Putamen (tissue), 1 donor: ENCODE results near the gene SYT1.

ENCODE experiments used
- DNase-seq: peaks from one replicate; pipeline ENCODE4 v3.0.0-alpha.2; 2016; ENCODE audit warnings: low spot score

The SYT1 gene

DNA sequence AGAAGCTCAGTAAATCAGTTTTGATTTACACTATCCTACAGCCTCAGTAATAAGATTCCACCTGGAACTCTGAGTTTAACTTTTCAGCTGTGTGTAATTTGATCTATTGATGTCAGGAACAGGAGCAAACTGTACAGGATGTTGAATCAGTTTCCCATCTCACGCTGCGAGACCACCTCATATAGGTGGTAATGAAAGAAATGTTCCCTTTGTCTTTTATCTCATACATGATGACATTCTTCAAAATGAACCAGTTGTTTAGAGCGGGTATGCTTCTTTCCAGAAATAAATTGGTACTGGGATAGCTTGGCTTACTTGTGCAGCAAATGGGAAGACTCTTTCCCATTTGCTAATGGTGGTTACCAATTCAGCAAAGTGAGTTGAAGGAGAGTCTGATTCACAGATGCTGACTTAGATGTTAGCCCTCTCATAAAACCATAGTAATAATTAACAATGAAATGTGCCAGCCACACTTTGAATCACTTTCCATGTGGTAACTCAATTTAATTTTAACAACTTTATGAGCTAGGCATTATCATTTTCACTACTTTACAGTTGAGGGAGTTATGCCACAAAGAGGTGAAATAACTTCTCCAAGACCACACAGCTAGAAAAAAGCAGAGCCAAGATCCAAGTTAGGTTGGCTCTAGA lies 574.7 kb downstream of the SYT1 start:
- DNase-seq = no peak

DNA sequence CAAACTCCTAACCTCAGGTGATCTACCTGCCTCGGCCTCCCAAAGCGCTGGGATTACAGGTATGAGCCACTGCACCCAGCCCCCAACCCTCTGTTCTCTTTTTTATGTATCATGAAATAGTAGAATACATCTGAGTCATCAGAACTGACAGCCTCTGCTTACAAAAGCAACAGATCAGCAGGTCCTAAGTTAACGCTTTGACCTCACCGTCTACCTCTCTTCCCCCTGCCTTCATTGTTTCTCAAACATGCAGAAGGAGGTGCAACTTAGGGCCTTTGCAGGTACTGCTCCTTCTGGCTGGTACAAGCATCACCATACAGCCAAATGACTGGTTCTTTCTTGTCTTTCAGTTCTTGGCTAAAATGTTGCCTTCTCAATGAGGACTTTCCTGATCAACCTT lies 577.0 kb downstream of the SYT1 start:
- no peak for DNase-seq

DNA sequence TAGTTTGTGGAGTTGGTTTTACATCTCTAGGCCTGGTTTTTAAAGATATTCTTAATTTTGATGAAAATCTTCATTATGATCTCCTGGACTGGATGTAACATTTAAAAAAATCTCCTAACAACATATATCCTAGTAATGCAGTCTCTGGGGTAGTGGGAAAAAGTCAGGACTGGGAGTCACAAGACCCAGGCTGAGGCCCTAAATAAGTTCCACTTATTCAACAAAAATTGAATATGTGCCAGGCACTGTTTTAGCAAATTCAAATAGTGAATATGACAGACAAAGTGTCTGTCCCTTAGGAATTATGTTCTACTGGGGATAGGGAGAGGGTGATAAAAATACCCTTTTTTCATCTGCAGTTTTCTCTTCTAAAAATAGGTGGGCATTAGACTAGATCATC lies 577.8 kb downstream of the SYT1 start:
- no peak for DNase-seq

DNA sequence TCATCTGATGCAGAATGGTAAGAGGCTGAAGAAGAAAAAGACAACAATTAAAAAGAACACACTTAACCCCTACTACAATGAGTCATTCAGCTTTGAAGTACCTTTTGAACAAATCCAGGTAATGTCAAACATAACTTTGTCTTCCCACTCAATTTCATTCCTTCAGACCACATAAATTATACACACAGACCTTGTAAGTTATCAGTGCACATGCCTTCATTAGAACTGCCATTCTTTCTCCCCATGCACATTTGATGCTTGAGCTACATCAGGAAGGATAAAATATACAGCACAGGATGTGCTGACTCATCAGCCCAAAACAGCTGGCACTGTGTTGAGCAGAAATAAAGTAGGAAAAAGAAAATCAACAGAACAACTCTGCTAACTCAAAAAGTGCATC lies 579.5 kb downstream of the SYT1 start:
- DNase-seq = no peak

DNA sequence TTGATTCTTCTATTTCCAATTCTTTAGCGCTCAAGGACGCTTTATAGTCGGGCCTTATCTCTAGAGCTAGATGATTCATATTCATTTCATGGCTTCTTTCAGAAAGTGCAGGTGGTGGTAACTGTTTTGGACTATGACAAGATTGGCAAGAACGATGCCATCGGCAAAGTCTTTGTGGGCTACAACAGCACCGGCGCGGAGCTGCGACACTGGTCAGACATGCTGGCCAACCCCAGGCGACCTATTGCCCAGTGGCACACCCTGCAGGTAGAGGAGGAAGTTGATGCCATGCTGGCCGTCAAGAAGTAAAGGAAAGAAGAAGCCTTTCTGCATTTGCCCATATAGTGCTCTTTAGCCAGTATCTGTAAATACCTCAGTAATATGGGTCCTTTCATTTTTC lies 584.2 kb downstream of the SYT1 start:
- no peak for DNase-seq

DNA sequence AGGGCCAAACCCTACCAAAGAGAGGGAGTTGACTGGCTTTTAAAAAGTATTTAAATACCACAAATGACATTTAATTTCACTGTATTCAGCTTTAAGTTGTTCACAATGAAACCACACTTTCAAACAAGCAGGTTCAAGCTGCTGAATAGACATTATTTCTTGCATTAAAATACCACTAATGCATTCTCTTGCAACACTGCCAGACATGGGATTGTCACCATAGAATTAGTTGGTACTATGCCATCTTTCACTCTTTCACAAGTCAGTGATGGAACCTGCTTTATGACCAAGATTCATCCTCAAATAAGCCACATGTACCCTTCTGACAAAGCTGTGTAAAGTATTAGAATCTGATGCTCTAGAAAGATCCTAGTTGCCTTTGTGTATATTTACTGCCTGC lies 586.8 kb downstream of the SYT1 start:
- no peak for DNase-seq

DNA sequence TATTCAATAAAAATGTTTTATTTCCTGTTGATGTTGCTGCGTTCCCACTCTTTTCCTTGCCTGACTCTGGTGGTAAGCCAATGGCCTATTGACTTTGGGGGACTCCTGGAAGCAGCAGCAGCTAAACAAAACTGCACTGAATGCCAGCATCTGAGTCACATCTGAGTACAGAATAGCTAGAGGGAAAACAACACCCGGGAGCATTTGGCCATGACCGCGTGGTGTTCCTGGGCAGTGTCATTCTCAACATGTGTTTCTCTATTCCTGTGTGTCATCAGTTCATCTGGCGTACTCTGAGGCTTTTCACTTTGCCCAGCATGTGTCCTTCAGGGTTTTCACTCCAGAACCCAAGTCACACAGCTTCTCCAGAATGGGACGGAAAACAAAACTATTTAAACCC lies 587.4 kb downstream of the SYT1 start:
- DNase-seq = no peak

DNA sequence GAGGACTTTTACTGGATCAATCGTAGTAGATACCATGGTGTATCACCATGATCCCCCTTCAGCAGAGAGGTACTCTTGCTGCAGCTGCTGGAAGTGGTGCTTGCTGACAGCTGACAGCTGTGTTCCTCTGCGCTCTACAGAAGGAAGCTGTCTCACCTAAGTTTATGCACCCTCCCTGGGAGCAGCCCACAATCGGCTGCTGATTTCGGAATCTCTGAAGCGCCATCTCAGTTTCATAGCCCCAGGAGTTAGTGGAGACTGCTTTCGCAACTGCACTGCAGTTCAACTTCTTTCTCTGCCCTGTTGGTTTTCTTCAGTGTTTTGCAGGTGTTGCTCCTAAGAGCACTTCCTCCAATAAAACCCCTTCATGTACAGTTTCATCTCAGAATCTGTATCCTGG lies 588.3 kb downstream of the SYT1 start:
- DNase-seq = no peak

DNA sequence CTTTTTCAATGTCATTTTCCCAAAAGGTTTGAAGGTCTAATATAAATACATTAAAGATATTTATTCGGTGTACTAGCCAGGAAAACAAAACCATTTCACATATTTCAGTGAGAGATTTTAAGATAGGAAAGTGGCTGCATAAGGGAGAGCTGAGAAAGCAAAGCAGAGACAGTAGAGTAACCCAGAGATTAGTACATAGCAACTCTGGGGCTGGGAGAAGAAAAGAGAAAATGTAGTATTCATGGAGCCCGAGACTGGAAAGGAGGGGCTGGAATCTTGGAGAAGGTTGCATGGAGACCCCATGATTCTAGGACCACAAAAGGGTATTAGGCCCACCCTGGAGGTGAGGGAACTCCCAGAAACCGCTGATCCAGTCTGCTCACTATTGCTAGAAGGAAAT lies 589.2 kb downstream of the SYT1 start:
- no peak for DNase-seq

DNA sequence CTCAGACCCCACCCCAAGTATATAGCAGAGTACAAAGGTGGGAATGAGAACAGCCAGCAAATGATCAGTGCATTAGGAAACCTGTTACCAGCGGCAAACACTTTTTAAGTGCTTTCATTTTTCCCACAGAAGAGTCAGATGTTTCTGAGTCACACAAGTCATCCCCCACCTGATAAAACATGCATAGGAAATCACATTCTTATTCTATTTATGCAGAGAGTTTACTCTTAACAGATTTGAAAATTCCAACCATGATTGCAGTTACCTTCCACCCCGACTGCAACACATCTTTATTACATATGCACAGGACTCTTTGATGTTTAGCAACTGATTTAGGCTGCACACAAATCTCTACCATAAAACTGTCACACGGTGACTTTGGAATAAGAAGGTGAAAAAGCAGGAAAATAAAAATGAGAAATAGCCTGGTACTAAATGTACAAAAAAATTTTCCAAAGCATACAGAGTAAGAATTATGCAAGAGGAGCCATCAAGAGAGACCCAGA lies 589.8 kb downstream of the SYT1 start:
- DNase-seq = no peak

DNA sequence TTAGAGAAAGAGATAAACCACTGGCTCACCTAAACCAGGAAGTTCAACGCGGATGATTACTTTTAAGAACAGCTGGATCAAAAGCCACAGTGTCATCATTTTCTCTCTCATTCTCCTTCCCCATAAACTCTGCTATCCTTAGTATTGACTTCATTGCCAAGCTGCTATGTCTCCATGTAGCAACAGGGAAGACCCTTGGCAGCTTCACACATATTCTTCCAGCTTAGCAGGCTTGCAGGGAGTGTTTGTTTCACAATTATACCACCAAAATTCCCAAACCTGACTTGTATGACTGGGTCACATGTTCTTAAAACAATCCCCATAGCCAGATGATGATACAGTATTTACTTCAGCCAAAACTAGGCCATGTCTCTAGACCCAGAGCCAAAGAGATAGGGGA lies 590.7 kb downstream of the SYT1 start:
- no peak for DNase-seq

DNA sequence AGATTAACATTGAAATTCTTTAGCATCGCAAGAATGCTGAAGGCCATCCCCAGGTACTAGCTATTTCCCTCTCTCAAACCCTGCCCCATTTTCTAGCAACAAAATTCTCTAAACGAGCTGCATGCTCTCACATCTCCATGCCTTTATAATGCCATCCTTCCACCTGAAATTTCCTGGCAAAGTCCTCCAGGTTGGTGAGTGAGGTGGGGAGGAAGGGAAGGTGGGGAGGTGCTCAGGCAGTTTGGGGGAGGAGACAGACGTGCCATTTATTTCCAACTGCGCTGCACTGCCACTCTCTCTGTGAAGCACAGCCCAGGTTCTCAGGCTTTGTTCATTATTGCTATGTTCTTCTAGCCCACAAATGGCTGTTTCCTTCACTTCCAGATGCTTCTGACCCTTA lies 617.7 kb downstream of the SYT1 start:
- no peak for DNase-seq

DNA sequence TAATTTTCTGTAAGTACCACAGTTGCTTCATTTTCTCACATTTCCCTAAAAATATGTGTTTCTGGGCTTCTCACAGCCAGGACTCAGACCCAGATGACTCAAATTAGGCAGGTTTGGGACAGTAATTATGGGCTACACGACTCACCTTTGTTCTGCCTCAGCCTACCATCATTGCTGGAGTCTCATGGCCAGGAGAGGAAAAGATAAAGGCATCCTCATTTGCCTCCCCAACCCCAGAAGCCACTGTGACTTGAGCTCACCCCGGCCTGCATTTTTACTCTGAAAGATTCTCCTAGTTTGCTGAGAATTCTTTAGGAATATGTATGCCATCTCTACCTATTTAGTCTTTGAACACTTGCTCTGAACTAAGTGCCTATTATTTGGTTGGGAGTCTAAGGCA lies 618.3 kb downstream of the SYT1 start:
- no peak for DNase-seq

DNA sequence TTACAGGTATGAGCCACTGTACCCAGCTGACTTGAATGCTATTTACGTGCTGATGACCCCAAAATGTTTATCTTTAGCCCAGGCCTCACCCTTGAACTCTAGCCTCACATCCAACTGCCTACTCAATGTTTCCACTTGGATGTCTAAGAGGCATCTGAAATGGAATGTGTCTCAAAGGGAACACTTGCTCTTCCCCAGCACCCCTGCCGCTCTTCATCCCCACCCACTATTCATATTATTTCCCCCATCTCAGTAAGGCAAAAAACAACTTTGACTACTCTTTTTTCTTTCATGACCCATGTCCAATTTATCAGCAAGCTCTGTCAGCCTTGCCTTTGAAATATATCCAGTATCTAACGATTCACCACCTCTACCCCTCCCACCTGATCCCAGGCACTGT lies 621.6 kb downstream of the SYT1 start:
- DNase-seq = no peak

DNA sequence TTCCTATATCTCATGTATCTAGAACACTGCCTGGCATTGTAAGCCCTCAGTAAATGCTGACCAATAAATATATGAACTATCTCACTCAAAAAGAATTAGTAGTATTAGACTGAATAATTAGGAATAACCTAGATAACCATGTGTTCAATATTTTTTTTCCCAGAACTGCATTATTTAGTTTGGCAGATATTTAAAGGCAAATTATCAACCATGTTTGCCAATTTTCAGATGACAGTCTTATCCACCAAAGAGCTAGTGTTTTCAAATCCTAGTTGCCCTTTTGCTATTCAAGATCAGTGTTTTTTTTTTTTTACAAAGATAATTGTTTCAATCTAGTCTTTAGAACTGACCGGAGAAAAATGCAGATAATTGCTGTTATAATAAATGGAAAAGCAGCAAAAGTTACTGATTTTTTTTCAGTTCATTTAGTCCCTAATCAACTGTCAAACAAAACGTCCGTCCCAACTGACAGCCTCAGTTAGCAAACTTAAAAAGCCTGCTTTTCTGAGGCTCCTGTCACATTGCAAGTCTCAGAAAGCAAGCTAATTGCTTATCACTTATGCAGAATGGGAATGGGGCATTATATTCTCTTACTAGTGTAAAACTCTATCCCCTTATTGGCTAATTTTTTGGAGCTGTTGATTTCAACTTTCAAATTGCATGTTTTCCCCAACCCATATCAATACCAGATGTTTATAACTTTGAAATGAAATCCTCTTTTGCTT lies 623.0 kb downstream of the SYT1 start:
- no peak for DNase-seq
